RKO (cell line): ENCODE measurements around the gene CRISP3.
"Not testable (repeated sequence)": the region's sequence is repeated elsewhere in the genome, so short reads cannot be mapped to it uniquely, and the experiment has no call there.

Source experiments
- DNase-seq: peaks from one replicate; pipeline ENCODE4 v3.0.0-alpha.2; 2016; ENCODE audit warnings: low spot score

The CRISP3 gene, protein sequence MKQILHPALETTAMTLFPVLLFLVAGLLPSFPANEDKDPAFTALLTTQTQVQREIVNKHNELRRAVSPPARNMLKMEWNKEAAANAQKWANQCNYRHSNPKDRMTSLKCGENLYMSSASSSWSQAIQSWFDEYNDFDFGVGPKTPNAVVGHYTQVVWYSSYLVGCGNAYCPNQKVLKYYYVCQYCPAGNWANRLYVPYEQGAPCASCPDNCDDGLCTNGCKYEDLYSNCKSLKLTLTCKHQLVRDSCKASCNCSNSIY

DNA sequence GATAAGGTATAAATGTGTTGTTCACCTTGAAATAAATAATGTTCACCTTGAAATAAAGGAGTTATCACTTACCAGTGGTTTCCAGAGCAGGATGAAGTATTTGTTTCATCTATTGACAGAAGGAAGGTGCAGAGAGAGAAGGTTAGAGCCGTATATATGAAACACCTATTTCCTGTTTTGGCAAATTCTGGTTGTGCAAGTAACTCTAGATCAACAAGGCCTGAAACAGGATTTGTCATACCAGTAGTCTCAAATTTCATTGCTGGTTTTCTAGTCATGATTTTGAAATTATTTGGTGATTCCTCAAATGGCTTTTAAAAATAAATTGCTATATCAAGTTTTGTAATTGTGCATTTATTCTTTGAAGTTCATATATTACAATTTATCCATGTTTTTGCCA, at the start of gene CRISP3:
Gene CRISP3 (minus strand): TSS at position 130 of the 400 bp plus-strand sequence. CDS start 21 bp downstream, at position 109.
- no peak for DNase-seq

- no peak for DNase-seq
Measured at GRCh38 chr6:49790341-49790740, 46.2 kb upstream of the CRISP3 start.

- no peak for DNase-seq
Measured at GRCh38 chr6:49787176-49787575, 43.0 kb upstream of the CRISP3 start, which contains the start of gene PGK2. Gene PGK2, minus strand, starts transcription at chr6:49787285. Its CDS starts 98 bp downstream, at chr6:49787187.

GRCh38 chr6:49784272-49784671, 40.1 kb upstream of the CRISP3 start:
- DNase-seq, result no peak

GRCh38 chr6:49782725-49783124, 38.5 kb upstream of the CRISP3 start:
- no peak for DNase-seq

GRCh38 chr6:49782293-49782692, 38.1 kb upstream of the CRISP3 start:
- DNase-seq, result no peak

GRCh38 chr6:49776444-49776843, 32.3 kb upstream of the CRISP3 start:
- no peak for DNase-seq

DNA sequence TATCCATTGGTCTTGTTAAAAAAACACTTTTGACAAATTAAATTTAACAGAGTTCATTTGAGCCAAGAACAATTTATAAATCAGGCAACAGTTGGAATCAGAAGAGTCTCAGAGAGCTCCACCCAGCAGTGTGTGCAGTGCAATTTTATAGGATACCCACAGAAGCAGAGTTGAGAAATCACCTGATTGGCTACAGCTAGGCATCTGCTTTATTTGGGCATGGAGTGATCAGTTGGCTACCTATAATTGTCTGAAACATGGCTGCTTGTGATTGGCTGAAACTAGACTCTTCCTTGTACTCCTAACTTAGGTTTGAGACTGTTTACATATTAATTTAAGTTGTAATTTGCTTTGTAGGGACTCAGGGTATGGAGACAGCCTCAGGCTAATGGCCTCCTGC, 30.9 kb upstream of the CRISP3 start:
- DNase-seq, result no peak

GRCh38 chr6:49772285-49772684, 28.1 kb upstream of the CRISP3 start:
- no peak for DNase-seq

DNA sequence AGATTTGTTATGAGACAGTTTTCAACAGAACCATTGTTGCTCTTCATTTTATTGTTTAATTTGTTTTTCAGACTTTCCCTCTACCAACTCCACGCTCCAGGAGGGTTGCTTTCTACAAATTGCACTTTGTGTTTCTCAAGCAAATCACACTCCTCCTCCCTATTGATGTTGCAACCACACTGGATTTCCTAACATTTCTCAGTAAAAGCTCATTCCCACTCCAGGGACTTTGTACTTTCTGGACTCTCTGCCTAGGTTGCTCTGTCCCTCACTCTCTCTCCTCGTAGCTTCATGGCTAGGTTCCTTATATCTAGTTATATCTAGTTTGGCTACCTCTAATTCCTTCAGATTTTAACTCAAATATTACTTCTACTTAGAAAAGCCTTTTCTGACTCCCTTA, 22.6 kb upstream of the CRISP3 start:
- no peak for DNase-seq

DNA sequence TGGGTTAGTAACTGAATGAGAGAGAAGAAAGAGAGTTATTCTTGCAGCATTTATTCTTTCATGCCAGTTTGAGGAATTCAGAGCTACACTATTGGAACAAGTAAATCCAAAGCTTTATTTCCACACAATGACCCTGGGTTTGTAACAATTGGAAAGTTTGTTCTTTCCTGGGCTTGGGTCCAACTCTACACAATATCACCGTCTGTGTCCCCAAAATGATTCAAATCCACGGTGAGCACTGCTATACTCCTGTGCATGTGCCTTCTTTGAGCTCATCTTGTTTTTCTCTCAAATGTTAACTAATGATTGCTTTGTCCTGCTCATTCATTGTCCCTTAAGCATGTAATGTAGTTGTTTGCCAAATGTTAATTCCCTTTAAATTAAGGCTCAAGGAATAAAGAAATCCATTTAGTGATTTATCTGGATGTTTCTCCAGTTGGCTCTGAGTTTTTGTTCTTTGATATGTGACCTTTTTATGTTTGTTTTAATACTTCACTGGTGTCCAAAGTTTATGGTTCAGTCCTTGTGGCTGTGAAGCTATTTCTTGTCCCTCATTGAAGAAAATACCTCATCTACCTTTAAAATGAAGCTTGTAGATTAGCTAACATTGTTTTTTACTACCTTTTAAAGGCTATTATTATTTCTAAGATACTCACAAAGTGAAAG, 20.5 kb upstream of the CRISP3 start:
- no peak for DNase-seq

- no peak for DNase-seq
Measured at GRCh38 chr6:49743429-49743828, 759 bp downstream of the CRISP3 start.

- DNase-seq, result no peak
Measured at GRCh38 chr6:49739423-49739822, 4.8 kb downstream of the CRISP3 start.

DNA sequence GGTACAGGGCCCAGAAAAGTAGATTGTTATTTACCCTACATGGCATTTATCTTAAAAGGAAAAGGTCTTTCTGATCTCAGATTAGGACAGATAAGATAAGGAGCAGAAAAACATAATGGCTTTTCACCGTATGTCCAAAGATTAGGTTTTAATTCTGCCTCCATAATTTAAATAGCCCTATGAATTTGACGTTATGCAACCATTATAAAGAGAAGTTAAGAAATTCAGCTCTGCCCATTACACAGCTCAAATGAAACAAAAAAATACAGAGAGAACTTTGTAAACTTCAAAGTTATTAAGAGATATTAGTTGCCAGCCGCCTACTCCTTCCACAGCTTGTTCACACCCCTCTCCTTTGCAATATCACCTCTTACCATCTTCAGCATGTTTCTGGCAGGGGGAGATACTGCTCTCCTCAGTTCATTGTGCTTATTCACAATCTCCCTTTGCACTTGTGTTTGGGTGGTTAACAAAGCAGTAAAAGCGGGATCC, 8.1 kb downstream of the CRISP3 start:
- no peak for DNase-seq

DNA sequence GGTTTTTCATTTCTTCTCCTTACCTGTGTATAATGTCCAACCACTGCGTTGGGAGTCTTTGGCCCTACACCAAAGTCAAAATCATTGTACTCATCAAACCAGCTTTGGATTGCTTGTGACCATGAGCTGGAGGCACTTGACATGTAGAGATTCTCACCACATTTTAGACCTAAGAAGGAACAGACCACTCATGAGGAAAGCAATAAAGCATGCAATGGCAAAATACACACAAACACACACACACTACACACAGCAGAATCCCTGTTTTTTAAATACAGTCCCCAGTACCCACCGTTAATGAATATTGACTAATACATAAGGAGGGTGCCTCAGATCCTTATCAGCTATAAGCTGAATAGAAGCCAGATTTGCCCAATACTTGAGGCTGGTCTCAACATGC, 10.5 kb downstream of the CRISP3 start:
- DNase-seq, result no peak

DNA sequence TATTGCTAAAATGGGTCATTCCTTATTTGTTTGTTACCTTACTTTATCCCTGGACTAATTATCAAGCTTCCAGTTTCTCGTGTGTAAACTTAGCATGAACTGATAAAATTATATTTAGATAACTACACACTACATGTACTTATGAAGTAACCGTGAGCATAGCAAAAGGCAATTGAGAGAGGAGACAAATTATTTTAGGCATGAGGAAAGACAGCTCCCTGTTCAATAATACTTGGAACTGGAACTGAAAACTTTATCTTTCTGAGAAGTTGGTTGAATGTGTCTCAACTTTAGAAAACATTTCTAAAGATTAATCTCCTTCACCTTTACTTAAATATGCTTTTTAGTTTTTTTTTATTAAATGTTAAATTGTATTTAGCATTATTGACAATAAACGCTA, 11.4 kb downstream of the CRISP3 start:
- no peak for DNase-seq

- no peak for DNase-seq
Measured at GRCh38 chr6:49730251-49730650, 13.9 kb downstream of the CRISP3 start.

GRCh38 chr6:49723917-49724316, 20.3 kb downstream of the CRISP3 start:
- not testable (repeated sequence) for DNase-seq

DNA sequence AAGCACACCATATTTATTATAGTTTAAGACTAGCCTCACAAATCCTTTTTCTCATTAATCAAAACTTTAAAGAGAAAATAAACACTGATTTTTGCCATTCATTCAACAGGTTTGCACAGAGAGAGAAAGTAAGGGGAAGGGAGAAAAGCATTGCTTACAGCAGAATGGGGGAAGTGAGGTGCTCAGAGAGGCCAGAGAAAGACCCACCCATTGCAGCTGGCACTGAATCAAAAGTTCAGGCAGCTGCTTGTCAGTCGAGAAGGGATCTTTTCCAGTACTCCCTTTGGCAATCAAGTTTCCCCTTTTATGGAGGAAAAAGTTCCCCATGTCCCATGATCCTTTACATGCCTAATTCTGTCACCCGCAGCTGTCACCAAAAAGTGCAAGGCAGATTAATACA, 22.9 kb downstream of the CRISP3 start:
- no peak for DNase-seq

DNA sequence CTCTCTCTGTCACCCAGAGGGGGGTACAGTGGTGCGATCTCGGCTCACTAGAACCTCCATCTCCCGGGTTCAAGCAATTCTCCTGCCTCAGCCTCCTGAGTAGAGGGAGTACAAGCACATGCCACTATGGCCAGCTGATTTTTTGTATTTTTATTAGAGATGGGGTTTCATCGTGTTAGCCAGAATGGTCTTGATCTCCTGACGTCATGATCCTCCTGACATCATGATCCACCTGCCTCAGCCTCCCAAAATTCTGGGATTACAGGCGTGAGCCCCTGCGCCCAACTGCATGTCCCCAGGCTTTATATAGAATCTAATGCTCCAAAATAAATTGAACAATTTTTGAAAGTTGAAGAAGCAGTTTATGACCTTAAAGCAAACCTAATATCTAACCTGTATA, 23.8 kb downstream of the CRISP3 start:
- no peak for DNase-seq

- no peak for DNase-seq
Measured at GRCh38 chr6:49713346-49713745, 30.8 kb downstream of the CRISP3 start, which contains the start of gene CRISP2. Gene CRISP2, minus strand, starts transcription at chr6:49713543. Its CDS starts 4,347 bp downstream, at chr6:49709196.

DNA sequence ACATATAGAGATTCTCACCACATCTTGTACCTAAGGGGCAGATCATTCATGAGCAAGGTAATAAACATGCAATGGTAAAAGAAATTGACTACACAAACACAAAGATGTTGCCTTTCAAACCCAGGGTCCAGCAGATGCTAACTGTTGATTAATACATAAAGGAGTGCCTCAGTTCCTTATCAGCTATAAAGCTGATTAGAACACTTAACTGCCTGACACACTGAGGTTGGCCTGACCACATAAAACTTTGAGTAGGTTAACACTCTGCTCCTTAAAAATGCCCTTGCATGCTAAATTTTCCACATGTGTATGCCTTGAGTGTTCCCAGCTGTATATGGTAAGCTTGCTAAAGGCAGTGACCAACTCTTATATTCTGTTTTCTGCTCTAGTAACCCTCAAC, 45.7 kb downstream of the CRISP3 start:
- DNase-seq, result no peak

GRCh38 chr6:49693512-49693911, 50.7 kb downstream of the CRISP3 start:
- DNase-seq, result no peak

DNA sequence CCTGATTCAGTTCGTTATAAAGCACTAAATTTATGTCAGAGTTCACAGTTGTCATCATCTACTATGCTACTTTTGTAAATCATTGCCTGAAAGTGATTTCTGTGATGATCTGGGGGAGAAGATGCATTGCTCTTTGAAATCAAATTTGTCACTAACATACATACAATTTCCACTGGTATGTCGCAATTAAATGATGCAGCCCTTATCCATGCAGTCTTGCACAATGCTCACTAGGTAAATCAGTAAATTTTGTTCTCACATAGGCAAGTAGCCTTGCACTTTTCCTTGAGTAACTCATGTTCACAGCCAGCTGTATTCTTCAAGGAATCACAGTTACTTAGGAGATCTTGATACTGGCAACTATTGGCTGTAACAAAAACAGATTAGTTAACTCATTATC, 51.7 kb downstream of the CRISP3 start:
- no peak for DNase-seq
